ENCODE results near the gene DEGS1.

The DEGS1 gene

DNA sequence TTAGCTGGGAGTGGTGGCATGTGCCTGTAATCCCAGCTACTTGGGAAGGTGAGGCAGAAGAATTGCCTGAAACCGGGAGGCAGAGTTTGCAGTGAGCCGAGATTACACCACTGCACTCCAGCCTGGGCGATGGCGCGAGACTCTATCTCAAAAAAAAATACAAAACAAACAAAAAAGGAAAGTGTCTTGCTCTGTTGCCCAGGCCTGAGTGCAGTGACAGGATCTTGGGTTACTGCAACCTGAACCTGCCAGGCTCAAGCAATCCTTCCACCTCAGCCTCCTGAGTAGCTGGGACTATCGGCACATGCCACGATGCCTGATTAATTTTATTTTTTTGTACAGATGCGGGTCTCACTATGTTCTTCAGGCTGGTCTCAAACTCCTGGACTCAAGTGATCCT is 33.3 kb downstream of the DEGS1 start:
- H3K27ac Mint-ChIP-seq: no peak overlapping the region
- no peak overlapping the region for H3K4me3 Mint-ChIP-seq
- no peaks in the 10 kb centered on the region for H3K9me3 Mint-ChIP-seq
- H3K27me3 Mint-ChIP-seq (ENCODE audit: low read depth): peaks cover 8% of the 10 kb centered on the region
- no peaks in the 10 kb centered on the region for H3K4me1 Mint-ChIP-seq (ENCODE audit: low read depth)
- no peaks in the 10 kb centered on the region for H3K36me3 Mint-ChIP-seq (ENCODE audit: low read depth)

- Mint-ChIP-seq H3K27ac (no peak overlapping the region), H3K9me3 (no peaks in the 10 kb centered on the region), H3K4me3 (no peak overlapping the region), H3K27me3 (ENCODE audit: low read depth) (peaks cover 8% of the 10 kb centered on the region), H3K36me3 (ENCODE audit: low read depth) (no peaks in the 10 kb centered on the region), H3K4me1 (ENCODE audit: low read depth) (no peaks in the 10 kb centered on the region)
These were observed 34.9 kb downstream of the DEGS1 start for GRCh38 chr1:224217655-224218623.

DNA sequence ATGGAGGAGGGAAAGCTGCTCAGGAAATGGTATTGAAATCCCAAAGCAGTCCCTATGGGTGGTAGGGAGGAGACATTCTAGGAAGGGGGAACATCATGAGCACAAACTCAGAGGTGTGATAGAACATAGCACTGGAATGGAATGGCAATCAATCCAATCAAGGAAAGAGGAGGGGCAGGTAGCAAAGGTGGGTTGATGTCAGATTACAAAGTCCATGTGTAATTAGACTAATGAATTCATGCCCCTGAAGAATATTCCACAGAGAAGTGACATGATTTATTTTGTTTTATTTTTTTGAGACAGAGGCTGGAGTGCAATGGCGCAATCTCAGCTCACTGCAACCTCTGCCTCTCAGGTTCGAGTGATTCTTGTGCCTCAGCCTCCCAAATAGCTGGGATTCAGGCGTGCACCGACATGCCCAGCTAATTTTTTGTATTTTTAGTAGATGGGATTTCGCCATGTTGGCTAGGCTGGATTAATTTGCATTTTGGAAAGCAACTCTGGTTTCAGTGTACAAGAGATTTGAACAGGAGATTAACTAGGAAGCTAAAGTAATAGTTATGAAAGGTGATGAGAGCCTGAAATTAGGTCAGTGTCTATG is 36.1 kb downstream of the DEGS1 start:
- H3K36me3 Mint-ChIP-seq (ENCODE audit: low read depth): no peaks in the 10 kb centered on the region
- H3K4me3 Mint-ChIP-seq: no peak overlapping the region
- no peaks in the 10 kb centered on the region for H3K4me1 Mint-ChIP-seq (ENCODE audit: low read depth)
- no peak overlapping the region for H3K27ac Mint-ChIP-seq
- peaks cover 8% of the 10 kb centered on the region for H3K27me3 Mint-ChIP-seq (ENCODE audit: low read depth)
- no peaks in the 10 kb centered on the region for H3K9me3 Mint-ChIP-seq

DNA sequence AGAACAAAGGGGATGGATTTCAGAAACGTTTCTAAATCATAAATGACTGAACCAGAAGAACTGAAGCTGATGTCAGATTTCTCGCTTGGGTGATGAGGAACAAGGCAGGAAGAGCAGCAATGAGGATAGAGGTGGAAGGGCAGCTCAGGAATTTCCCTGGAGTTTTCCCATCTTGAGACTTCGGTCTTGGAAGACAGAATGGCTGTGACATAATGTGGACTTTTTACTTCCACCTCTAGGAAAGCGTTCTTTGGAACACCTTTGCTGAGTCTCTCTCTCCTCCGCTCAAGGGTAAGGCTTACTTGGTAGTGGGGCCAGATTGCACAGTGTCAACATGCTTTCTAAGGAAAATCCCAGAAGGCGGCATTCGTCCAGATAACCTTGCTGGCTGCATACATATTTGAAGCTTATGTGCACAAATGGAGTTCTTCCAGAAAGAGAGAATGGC is 36.6 kb downstream of the DEGS1 start:
- Mint-ChIP-seq H3K9me3 (no peaks in the 10 kb centered on the region), H3K36me3 (ENCODE audit: low read depth) (no peaks in the 10 kb centered on the region), H3K27ac (no peak overlapping the region), H3K27me3 (ENCODE audit: low read depth) (peaks cover 8% of the 10 kb centered on the region), H3K4me1 (ENCODE audit: low read depth) (no peaks in the 10 kb centered on the region), H3K4me3 (no peak overlapping the region)

DNA sequence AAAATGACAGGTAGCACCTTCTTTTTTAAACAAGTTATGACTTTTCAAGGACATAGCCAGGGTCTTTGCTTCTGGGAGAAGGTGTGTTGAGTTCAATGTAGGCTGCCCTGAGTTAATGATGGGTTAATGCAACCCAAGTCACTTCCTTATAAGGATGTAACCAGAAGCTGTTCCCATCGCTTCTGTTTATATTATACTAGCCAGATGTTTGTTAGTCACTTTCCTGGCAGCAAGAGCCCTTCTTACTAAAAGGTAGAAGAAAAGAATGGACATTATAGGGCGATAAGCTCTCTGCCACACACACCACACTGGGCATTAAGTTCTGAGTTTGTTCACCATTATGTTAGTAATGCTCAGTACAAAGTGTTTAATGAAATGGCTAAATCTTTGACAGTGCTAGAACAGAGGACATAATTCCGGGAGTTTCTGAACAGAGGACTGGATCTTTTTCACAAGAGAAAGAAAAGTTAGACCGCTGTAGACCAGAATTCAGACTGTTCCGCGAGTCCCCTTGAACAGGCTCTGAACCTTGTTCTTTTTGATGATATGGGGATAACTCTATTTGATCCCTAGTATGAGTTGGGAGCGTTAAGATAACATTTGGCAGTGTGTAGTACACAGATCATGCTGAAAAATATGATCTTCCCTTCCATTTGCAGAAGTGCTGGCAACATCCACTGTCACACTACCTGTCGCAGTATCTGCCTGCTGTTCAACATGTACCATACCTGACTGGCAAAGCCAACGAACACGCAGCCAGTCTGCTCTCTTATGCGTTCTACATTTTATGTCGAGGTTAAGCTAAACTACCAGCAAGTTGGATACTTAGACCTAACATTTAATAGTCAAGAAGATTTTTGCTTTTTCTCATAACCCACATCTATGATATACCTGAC is 41.0 kb downstream of the DEGS1 start:
- Mint-ChIP-seq H3K4me1 (ENCODE audit: low read depth) (no peaks in the 10 kb centered on the region), H3K4me3 (no peak overlapping the region), H3K27ac (no peak overlapping the region), H3K36me3 (ENCODE audit: low read depth) (peaks cover 12% of the 10 kb centered on the region), H3K27me3 (ENCODE audit: low read depth) (peaks cover 6% of the 10 kb centered on the region), H3K9me3 (no peaks in the 10 kb centered on the region)

DNA sequence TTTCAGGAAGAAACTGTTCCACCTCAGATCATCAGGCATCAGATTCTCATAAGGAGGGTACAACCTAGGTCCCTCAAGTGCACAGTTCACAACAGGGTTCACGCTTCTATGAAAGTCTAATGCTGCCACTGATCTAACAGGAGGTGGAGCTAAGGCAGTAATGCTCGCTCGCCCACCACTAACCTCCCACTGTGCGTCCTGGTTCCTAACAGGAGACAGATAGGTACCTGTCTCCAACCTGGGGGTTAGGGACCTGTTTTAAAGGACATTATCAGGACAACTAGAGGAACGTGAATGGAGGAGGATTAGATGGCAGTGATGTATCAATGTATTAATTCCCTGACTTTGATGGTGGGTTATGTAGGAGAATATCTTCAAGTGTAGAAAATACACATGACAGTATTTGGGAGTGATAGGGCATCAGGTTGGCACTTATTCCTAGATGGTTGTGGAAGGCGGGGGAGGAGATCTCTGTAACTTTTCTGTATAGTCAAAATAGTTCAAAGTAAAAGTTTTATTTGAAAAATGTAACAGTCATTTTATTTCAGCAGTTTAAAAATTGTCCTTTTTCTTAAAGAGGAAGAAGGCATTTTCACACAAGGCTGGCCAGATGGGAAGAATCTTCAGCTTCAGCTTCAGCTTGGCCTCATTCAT is 43.9 kb downstream of the DEGS1 start:
- Mint-ChIP-seq H3K4me1 (ENCODE audit: low read depth) (no peaks in the 10 kb centered on the region), H3K36me3 (ENCODE audit: low read depth) (peaks cover 18% of the 10 kb centered on the region), H3K27me3 (ENCODE audit: low read depth) (no peaks in the 10 kb centered on the region), H3K9me3 (no peaks in the 10 kb centered on the region), H3K27ac (no peak overlapping the region), H3K4me3 (no peak overlapping the region)

DNA sequence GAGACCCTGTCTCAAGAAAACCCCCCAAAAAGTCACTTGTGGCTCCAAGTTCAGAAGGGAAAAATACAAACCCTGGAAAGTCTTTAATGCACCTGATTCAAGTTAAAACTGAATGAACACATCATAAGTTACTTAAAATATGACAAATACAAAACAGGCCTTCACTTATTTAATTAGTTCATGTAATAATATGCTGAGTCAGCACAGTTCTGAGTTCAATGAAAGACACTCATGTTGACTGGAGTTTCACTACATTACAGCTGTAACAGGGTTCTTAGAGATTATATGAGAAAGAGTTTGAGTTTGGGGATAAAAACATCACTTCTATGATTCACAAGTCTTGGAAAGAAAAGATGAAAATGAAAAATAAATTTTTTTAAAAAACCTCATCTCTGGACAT is 51.0 kb downstream of the DEGS1 start:
- H3K4me3 Mint-ChIP-seq: no peak overlapping the region
- H3K27ac Mint-ChIP-seq: no peak overlapping the region
- peaks cover 1% of the 10 kb centered on the region for H3K4me1 Mint-ChIP-seq (ENCODE audit: low read depth)
- H3K36me3 Mint-ChIP-seq (ENCODE audit: low read depth): peaks cover 23% of the 10 kb centered on the region
- no peaks in the 10 kb centered on the region for H3K9me3 Mint-ChIP-seq
- no peaks in the 10 kb centered on the region for H3K27me3 Mint-ChIP-seq (ENCODE audit: low read depth)

- Mint-ChIP-seq H3K27ac (no peak overlapping the region), H3K9me3 (no peaks in the 10 kb centered on the region), H3K27me3 (ENCODE audit: low read depth) (no peaks in the 10 kb centered on the region), H3K36me3 (ENCODE audit: low read depth) (peaks cover 22% of the 10 kb centered on the region), H3K4me3 (no peak overlapping the region), H3K4me1 (ENCODE audit: low read depth) (peaks cover 1% of the 10 kb centered on the region)
These were observed 52.9 kb downstream of the DEGS1 start for GRCh38 chr1:224235813-224236493.

DNA sequence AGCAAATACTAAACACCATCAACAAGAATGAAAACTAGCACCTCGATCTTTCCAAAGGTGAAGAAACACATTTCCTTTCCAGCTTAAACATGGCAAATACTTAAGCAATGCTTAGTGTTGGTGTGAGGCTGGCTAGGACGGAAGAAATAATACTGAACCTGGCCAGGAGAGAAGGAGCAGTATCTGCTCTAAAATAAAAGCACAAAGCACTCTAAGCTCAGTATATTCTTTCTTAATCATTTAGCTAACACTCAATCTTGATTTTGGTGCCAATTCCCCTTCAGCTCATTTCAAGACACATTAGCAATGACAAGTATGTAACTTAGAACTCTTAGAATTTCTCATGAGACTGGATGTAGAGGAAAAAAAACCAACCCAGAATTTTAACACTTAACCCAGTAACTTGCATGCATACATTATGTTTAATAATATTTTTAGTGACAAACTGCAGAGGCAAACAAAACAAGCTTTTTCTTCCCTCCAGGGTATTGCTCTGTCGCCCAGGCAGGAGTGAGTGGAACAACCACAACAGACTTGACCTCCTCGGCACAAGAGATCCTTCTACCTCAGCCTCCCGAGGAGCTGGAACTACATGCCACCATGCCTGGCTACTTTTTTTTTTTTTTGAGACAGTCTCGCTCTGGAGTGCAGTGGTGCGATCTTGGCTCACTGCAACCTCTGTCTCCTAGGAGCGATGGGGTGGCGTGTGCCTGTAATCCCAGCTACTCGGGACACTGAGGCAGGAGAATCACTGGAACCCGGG is 54.3 kb downstream of the DEGS1 start:
- H3K27me3 Mint-ChIP-seq (ENCODE audit: low read depth): no peaks in the 10 kb centered on the region
- H3K36me3 Mint-ChIP-seq (ENCODE audit: low read depth): peaks cover 21% of the 10 kb centered on the region
- H3K27ac Mint-ChIP-seq: no peak overlapping the region
- no peaks in the 10 kb centered on the region for H3K9me3 Mint-ChIP-seq
- peaks cover 3% of the 10 kb centered on the region for H3K4me1 Mint-ChIP-seq (ENCODE audit: low read depth)
- H3K4me3 Mint-ChIP-seq: no peak overlapping the region

GRCh38 chr1:224238212-224238611 is 55.2 kb downstream of the DEGS1 start:
- Mint-ChIP-seq H3K4me3 (no peak overlapping the region), H3K9me3 (no peaks in the 10 kb centered on the region), H3K4me1 (ENCODE audit: low read depth) (peaks cover 3% of the 10 kb centered on the region), H3K36me3 (ENCODE audit: low read depth) (peaks cover 17% of the 10 kb centered on the region), H3K27ac (no peak overlapping the region), H3K27me3 (ENCODE audit: low read depth) (no peaks in the 10 kb centered on the region)

DNA sequence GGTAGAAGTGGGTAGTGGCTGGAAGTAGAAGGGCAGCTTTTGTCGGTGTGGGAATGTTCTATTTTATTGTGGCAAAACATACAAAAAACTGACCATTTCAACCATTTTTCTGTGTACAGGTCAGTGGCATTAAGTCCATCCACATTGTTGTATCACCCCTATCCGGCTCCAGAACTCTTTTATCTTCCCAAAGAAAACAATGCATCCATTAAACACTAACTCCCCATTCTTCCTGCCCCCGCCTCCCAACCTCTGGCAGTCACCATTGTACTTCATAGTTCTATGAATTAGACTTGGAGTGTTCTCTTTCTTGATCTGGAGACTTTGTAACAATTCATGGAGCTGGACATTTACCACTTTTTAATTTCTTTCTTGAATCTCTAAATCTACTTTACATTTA is 55.7 kb downstream of the DEGS1 start:
- Mint-ChIP-seq H3K27ac (no peak overlapping the region), H3K27me3 (ENCODE audit: low read depth) (no peaks in the 10 kb centered on the region), H3K9me3 (no peaks in the 10 kb centered on the region), H3K36me3 (ENCODE audit: low read depth) (peaks cover 17% of the 10 kb centered on the region), H3K4me1 (ENCODE audit: low read depth) (peaks cover 3% of the 10 kb centered on the region), H3K4me3 (no peak overlapping the region)

Data from T-helper 1 cell treated with Interleukin-12 subunit alpha and Interleukin-12 subunit beta and Interleukin-4 antibody, amounts not matched to agents 30 μg/mL and 1 μg/mL, for 36 hours (primary cell).